HepG2 (cell line): ENCODE measurements around the gene MOV10L1. TPM values are rescaled to one million over a fixed set of nuclear protein-coding genes. Genes with fewer than 3 reads are reported as not detected.

Source experiments
- ATAC-seq: fragments of 200-7000 bp; cut with Tn5 transposase; 3 replicates; pipeline ENCODE4 v1.9.1; 2020; ENCODE audit warnings: mild to moderate bottlenecking, moderate library complexity
- BruUV-seq: library from RNA; stranded (reverse); fragments of 400-500 nt; replicated peaks from 2 replicates; lab custom pipeline; 2021; lab: Mats Ljungman, UMichigan
- CTCF ChIA-PET: fragments of 300-600 bp; formaldehyde crosslinking; extraction: SDS; loops from one replicate; lab custom pipeline; 2021; ENCODE audit warnings: low total read pairs, inconsistent platforms, low intra/inter-chr PET ratio; lab: Yijun Ruan, JAX
- POLR2A ChIA-PET: fragments of 350-600 bp; sonication (Branson Sonifier 250); formaldehyde crosslinking; loops from one replicate; lab custom pipeline; 2020; ENCODE audit warnings: antibody characterized with exemption, inconsistent platforms; lab: Yijun Ruan, JAX
- DNase-seq: peaks from one replicate; pipeline ENCODE4 v3.0.0-alpha.2; 2015; ENCODE audit warnings: low spot score
- FAIRE-seq: peaks from 3 replicates; lab custom pipeline; 2011; peaks lifted over from hg19 to GRCh38; lab: Jason Lieb, UNC
- H2AFZ ChIP-seq: one replicate; pipeline ENCODE4 v1.6.1; 2011; ENCODE audit warnings: low read length, inconsistent platforms
- H3K27ac ChIP-seq: fragments of 300-600 bp; 3 replicates; pipeline ENCODE4 v1.8.0; 2011; ENCODE audit warnings: mixed run types, mild to moderate bottlenecking, mixed read lengths, low read length, inconsistent platforms; ENCODE audit not compliant: insufficient read depth; ENCODE audit errors: extremely low read length
- H3K27me3 ChIP-seq, 2 experiments: fragments of 200-600 bp in 1 of 2; 2 replicates in 1 of 2; 3 replicates in 1 of 2; pipeline versions ENCODE4 v1.6.0 to v1.8.0; 2011; ENCODE audit warnings: low read length in 2 of 2, mild to moderate bottlenecking in 2 of 2, moderate library complexity in 2 of 2, inconsistent platforms in 1 of 2; ENCODE audit not compliant: insufficient read depth in 2 of 2, control insufficient read depth in 1 of 2
- H3K36me3 ChIP-seq, 2 experiments: fragments of 200-600 bp in 1 of 2; replicated peaks in 1 of 2; 2 replicates in 1 of 2; 3 replicates in 1 of 2; pipeline versions ENCODE4 v1.5.1 to v1.8.0; 2011; ENCODE audit warnings: low read length in 2 of 2, inconsistent platforms in 1 of 2; ENCODE audit not compliant: insufficient read depth in 2 of 2, control insufficient read depth in 1 of 2
- H3K4me1 ChIP-seq: 2 replicates; pipeline ENCODE4 v1.5.1; 2012; ENCODE audit warnings: low read length, inconsistent platforms; ENCODE audit not compliant: insufficient read depth
- H3K4me2 ChIP-seq: 2 replicates; pipeline ENCODE4 v1.6.0; 2011; ENCODE audit warnings: low read depth, low read length, inconsistent platforms
- H3K4me3 ChIP-seq, 3 experiments: fragments of 200-600 bp in 1 of 3; sonication (generic), shearing (Covaris generic) in 1 of 3; replicated peaks in 1 of 3; 2 replicates each; pipeline ENCODE4 v1.5.1; 2011 to 2016; ENCODE audit warnings: low read length in 3 of 3, inconsistent platforms in 2 of 3, low read depth in 2 of 3, mild to moderate bottlenecking in 2 of 3, control low read depth in 1 of 3, mixed read lengths in 1 of 3; ENCODE audit not compliant: insufficient read depth in 1 of 3
- H3K79me2 ChIP-seq: one replicate; pipeline ENCODE4 v1.6.1; 2011; ENCODE audit warnings: low read length, inconsistent platforms; ENCODE audit not compliant: insufficient read depth
- H3K9ac ChIP-seq: 2 replicates; pipeline ENCODE4 v1.6.0; 2011; ENCODE audit warnings: mild to moderate bottlenecking, low read depth, low read length, inconsistent platforms; ENCODE audit not compliant: insufficient read depth
- H3K9me3 ChIP-seq: 2 replicates; pipeline ENCODE4 v1.5.1; 2012; ENCODE audit warnings: mild to moderate bottlenecking, low read length
- H4K20me1 ChIP-seq: 2 replicates; pipeline ENCODE4 v1.6.0; 2011; ENCODE audit warnings: inconsistent platforms, mild to moderate bottlenecking, low read length, moderate library complexity; ENCODE audit not compliant: insufficient read depth
- ETS1 ChIP-seq: sonication (generic); formaldehyde crosslinking; IDR thresholded peaks from 2 replicates; pipeline ENCODE4 v1.4.0; 2020; ENCODE audit warnings: missing genetic modification reagents
- FOXA3 ChIP-seq: IDR thresholded peaks from 2 replicates; pipeline ENCODE4 v1.6.1; 2016; ENCODE audit warnings: missing genetic modification reagents, missing compliant biosample characterization
- FOXP1 ChIP-seq, 2 experiments: fragments of 450-650 bp in 1 of 2; IDR thresholded peaks; 2 replicates each; pipeline ENCODE4 v1.6.1; 2017 to 2018; ENCODE audit warnings: antibody characterized with exemption in 1 of 2
- HDAC2 ChIP-seq: sonication (generic); formaldehyde crosslinking; IDR thresholded peaks from 2 replicates; pipeline ENCODE4 v1.4.0; 2020; ENCODE audit warnings: missing genetic modification reagents
- KDM2A ChIP-seq: sonication (generic); formaldehyde crosslinking; IDR thresholded peaks from 2 replicates; pipeline ENCODE4 v1.4.0; 2020; ENCODE audit warnings: low read depth, missing genetic modification reagents, borderline replicate concordance
- MATR3 ChIP-seq: sonication (generic); formaldehyde crosslinking; IDR thresholded peaks from 2 replicates; pipeline ENCODE4 v1.4.0; 2020; ENCODE audit warnings: missing genetic modification reagents
- MED1 ChIP-seq: sonication (generic); formaldehyde crosslinking; IDR thresholded peaks from 2 replicates; pipeline ENCODE4 v1.4.0; 2020; ENCODE audit warnings: missing genetic modification reagents
- MXD1 ChIP-seq: sonication (generic); formaldehyde crosslinking; IDR thresholded peaks from 2 replicates; pipeline ENCODE4 v1.4.0; 2020; ENCODE audit warnings: mild to moderate bottlenecking, missing genetic modification reagents
- MXD4 ChIP-seq: IDR thresholded peaks from 2 replicates; pipeline ENCODE4 v1.6.1; 2016; ENCODE audit warnings: mild to moderate bottlenecking, missing biosample characterization, missing genetic modification reagents
- NFKBIZ ChIP-seq: IDR thresholded peaks from 2 replicates; pipeline ENCODE4 v1.6.1; 2018; ENCODE audit warnings: missing genetic modification reagents, missing compliant biosample characterization
- SALL1 ChIP-seq: sonication (generic); formaldehyde crosslinking; IDR thresholded peaks from 2 replicates; pipeline ENCODE4 v1.8.0; 2022; ENCODE audit warnings: mild to moderate bottlenecking, missing genetic modification reagents
- SOX5 ChIP-seq: IDR thresholded peaks from 2 replicates; pipeline ENCODE4 v1.6.1; 2016; ENCODE audit warnings: borderline replicate concordance
- STAG1 ChIP-seq: sonication (generic); formaldehyde crosslinking; IDR thresholded peaks from 2 replicates; pipeline ENCODE4 v1.4.0; 2020; ENCODE audit warnings: missing genetic modification reagents
- THAP11 ChIP-seq: IDR thresholded peaks from 2 replicates; pipeline ENCODE4 v1.6.1; 2016; ENCODE audit warnings: missing biosample characterization, missing genetic modification reagents
- ZNF101 ChIP-seq: sonication (generic); formaldehyde crosslinking; IDR thresholded peaks from 2 replicates; pipeline ENCODE4 v1.4.0; 2020; ENCODE audit warnings: mild to moderate bottlenecking, low read depth, missing genetic modification reagents, borderline replicate concordance
- ZNF121 ChIP-seq: sonication (generic); formaldehyde crosslinking; IDR thresholded peaks from 2 replicates; pipeline ENCODE4 v1.5.0; 2020; ENCODE audit warnings: mild to moderate bottlenecking, missing genetic modification reagents
- ZNF274 ChIP-seq: sonication (generic); formaldehyde crosslinking; IDR thresholded peaks from 2 replicates; pipeline ENCODE4 v1.5.1; 2020; ENCODE audit warnings: mild to moderate bottlenecking, missing genetic modification reagents
- ZNF687 ChIP-seq: sonication (generic); formaldehyde crosslinking; IDR thresholded peaks from 2 replicates; pipeline ENCODE4 v1.5.1; 2020; ENCODE audit warnings: mild to moderate bottlenecking, missing genetic modification reagents, moderate library complexity
- ZNF839 ChIP-seq: sonication (generic); formaldehyde crosslinking; IDR thresholded peaks from 2 replicates; pipeline ENCODE4 v1.4.0; 2020; ENCODE audit warnings: missing genetic modification reagents, mild to moderate bottlenecking, borderline replicate concordance
- WGBS: methylation state at CpG from one replicate; pipeline ENCODE4 v1.1.6; 2017; ENCODE audit warnings: low lambda C conversion rate; 5-methylcytosine and 5-hydroxymethylcytosine counted together
- in situ Hi-C: cut with HindIII; loops from 2 replicates; pipeline ENCODE4 v1.10.0; 2017; ENCODE audit warnings: low pct_unique_long_range_greater_than_20kb; ENCODE audit not compliant: extremely low pct_ligation_motif_present
- intact Hi-C: fragments of 100-400 bp; cut with micrococcal nuclease; formaldehyde crosslinking; loops from one replicate; pipeline ENCODE4 v1.10.0; 2022; ENCODE audit not compliant: unreplicated experiment
- polyA plus RNA-seq, 8 experiments: library from polyadenylated mRNA; depleted of rRNA in 3 of 8; stranded (reverse) in 7 of 8; unstranded in 1 of 8; fragments of >200 nt; fragmentation: Illumina TruSeq in 4 of 8; extraction: Trizol in 4 of 8; gene quantifications; 2 replicates each; pipeline versions ENCODE4 v1.2.1 to v1.2.3, GENCODE V29; 2011 to 2016; ENCODE audit warnings: low read depth in 4 of 8, missing spikeins in 1 of 8, mixed read lengths in 1 of 8; ENCODE audit not compliant: insufficient read depth in 1 of 8
- total RNA-seq, 5 experiments: library from RNA; depleted of rRNA; stranded (reverse); fragments of >200 nt; fragmentation: Illumina TruSeq; extraction: Trizol; gene quantifications; 2 replicates each; pipeline ENCODE4 v1.2.3, GENCODE V29; 2016; ENCODE audit warnings: low read depth in 1 of 5

The MOV10L1 gene
- total and polyA plus RNA-seq, 2 of the 13 experiments (the other 11 are each of a cell fraction or from before 2014, with no cell fraction given), result 0.11 to 0.12 TPM

GRCh38 chr22:50148991-50149721 lies 59.4 kb downstream of the MOV10L1 start:
- peak; percentile 37 for ATAC-seq
- DNase-seq, result peak; percentile 46
- CTCF ChIA-PET, result interaction anchor here (1.1 to 4.3 kb wide), 4 partner anchors 58 to 88 kb away, joined by 3 to 39 read pairs (median 4); no protein-coding TSS in a partner anchor
- no peak overlapping the region for H2AFZ ChIP-seq
- H3K9ac ChIP-seq, result no peak overlapping the region
- POLR2A ChIA-PET, result no interaction called here
- H3K4me1 ChIP-seq, result peaks cover 70% of the 10 kb centered on the region
- 24% methylated on average over 9 of the region's 22 CpGs for WGBS
- in situ Hi-C loops, result loop anchor here (5.0 kb wide), 1 partner anchor 58 kb away; no protein-coding TSS in a partner anchor
- intact Hi-C loops, result loop anchor here (1.0 to 5.0 kb wide), 3 partner anchors 47 to 382 kb away; no protein-coding TSS in a partner anchor
- FAIRE-seq, result peak; percentile 26
- no peaks in the 10 kb centered on the region for H3K36me3 ChIP-seq
- no peaks in the 10 kb centered on the region for H4K20me1 ChIP-seq
- H3K4me3 ChIP-seq, result no peak overlapping the region; a peak in 1 of 6 replicates
- no peaks in the 10 kb centered on the region for H3K79me2 ChIP-seq
- H3K27me3 ChIP-seq, result peaks cover 0 to 43% of the 10 kb centered on the region in 2 experiments; a peak in 4 of 5 replicates
- H3K9me3 ChIP-seq, result no peaks in the 10 kb centered on the region
- BruUV-seq, result no TSS peak
- no peak overlapping the region for H3K27ac ChIP-seq
- H3K4me2 ChIP-seq, result peak overlapping the region; percentile 55; the same call in 1 of the 2 replicates
- no peak for TF ChIP-seq ETS1 (CRISPR knock-in tag)
- TF ChIP-seq THAP11, result peak; percentile 43; the same call in 1 of the 2 replicates
- TF ChIP-seq HDAC2 (CRISPR knock-in tag), result 0 out of 2 replicates have a peak, but pooled peaks have one; percentile 38
- 0 out of 2 replicates have a peak, but pooled peaks have one; percentile 43 for TF ChIP-seq MXD4
- TF ChIP-seq STAG1 (CRISPR knock-in tag), result peak; percentile 84
- peak; percentile 22; the same call in 1 of the 2 replicates for TF ChIP-seq MXD1 (CRISPR knock-in tag)
- 0 out of 2 replicates have a peak, but pooled peaks have one; percentile 30 for TF ChIP-seq SALL1 (CRISPR knock-in tag)
- no peak for TF ChIP-seq ZNF101
- TF ChIP-seq ZNF274 (CRISPR knock-in tag), result 0 out of 2 replicates have a peak, but pooled peaks have one; percentile 37
- TF ChIP-seq SOX5 (CRISPR knock-in tag), result 0 out of 2 replicates have a peak, but pooled peaks have one; percentile 16
- peak; percentile 31; the same call in 1 of the 2 replicates for TF ChIP-seq MED1 (CRISPR knock-in tag)
- 0 out of 2 replicates have a peak, but pooled peaks have one; percentile 64 for TF ChIP-seq ZNF839
- TF ChIP-seq FOXP1 (IDR thresholded peaks at IDR 0.05), result no peak
- TF ChIP-seq FOXP1 (CRISPR knock-in tag; IDR thresholded peaks at IDR 0.05), result no peak
- no peak for TF ChIP-seq FOXA3
- no peak for TF ChIP-seq NFKBIZ (CRISPR knock-in tag)
- TF ChIP-seq MATR3 (CRISPR knock-in tag), result no peak
- peak; percentile 39; the same call in 1 of the 2 replicates for TF ChIP-seq KDM2A (CRISPR knock-in tag)
- TF ChIP-seq ZNF121 (CRISPR knock-in tag), result no peak
- TF ChIP-seq ZNF687 (CRISPR knock-in tag), result peak; percentile 47
